Liver (tissue), 2 donors: ENCODE results near the gene EBP.

Source experiments
- CTCF ChIP-seq: fragments of 150-350 bp; IDR thresholded peaks from 2 replicates; pipeline ENCODE4 v1.5.1; 2017; ENCODE audit warnings: improper control_type of control experiment, low read depth, low read length; ENCODE audit not compliant: missing input control
- FOXA1 ChIP-seq: IDR thresholded peaks from 2 replicates; pipeline ENCODE4 v1.6.1; 2016; ENCODE audit warnings: antibody characterized with exemption
- REST ChIP-seq: IDR thresholded peaks from 2 replicates; pipeline ENCODE4 v1.6.1; 2016; ENCODE audit warnings: antibody characterized with exemption, mild to moderate bottlenecking
- YY1 ChIP-seq: IDR thresholded peaks from 2 replicates; pipeline ENCODE4 v1.6.1; 2016; ENCODE audit warnings: antibody characterized with exemption, mild to moderate bottlenecking
- donor health status: healthy.

GRCh38 chrX:48516285-48516684, 5.3 kb upstream of the EBP start:
- TF ChIP-seq CTCF (no peak), REST (no peak), FOXA1 (no peak), YY1 (no peak)
